HFF-Myc (cell line): ENCODE data around the gene STK25.

ENCODE experiments used
- DNase-seq: peaks from one replicate; pipeline ENCODE4 v3.0.0-alpha.2; 2011; ENCODE audit warnings: low read depth; ENCODE audit errors: extremely low read depth
- H3K4me3 ChIP-seq: replicated peaks from 2 replicates; pipeline ENCODE4 v1.5.1; 2011; ENCODE audit warnings: low read depth, mild to moderate bottlenecking, control low read depth, low read length
- TF ChIP-seq, protein P1 (sequence below): IDR thresholded peaks from 2 replicates; pipeline ENCODE4 v1.5.1; 2012; ENCODE audit warnings: mild to moderate bottlenecking, low read depth, low read length, control low read depth; ENCODE audit errors: missing control alignments

The STK25 gene

GRCh38 chr2:241508240-241509154, at the start of gene STK25:
Gene STK25, minus strand, starts transcription at chr2:241508584. Its CDS starts 549 bp downstream, at chr2:241508035.
- peak; percentile 90 for DNase-seq
- TF ChIP-seq, protein P1, sequence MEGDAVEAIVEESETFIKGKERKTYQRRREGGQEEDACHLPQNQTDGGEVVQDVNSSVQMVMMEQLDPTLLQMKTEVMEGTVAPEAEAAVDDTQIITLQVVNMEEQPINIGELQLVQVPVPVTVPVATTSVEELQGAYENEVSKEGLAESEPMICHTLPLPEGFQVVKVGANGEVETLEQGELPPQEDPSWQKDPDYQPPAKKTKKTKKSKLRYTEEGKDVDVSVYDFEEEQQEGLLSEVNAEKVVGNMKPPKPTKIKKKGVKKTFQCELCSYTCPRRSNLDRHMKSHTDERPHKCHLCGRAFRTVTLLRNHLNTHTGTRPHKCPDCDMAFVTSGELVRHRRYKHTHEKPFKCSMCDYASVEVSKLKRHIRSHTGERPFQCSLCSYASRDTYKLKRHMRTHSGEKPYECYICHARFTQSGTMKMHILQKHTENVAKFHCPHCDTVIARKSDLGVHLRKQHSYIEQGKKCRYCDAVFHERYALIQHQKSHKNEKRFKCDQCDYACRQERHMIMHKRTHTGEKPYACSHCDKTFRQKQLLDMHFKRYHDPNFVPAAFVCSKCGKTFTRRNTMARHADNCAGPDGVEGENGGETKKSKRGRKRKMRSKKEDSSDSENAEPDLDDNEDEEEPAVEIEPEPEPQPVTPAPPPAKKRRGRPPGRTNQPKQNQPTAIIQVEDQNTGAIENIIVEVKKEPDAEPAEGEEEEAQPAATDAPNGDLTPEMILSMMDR, result no peak
- H3K4me3 ChIP-seq, result peak within 1 kb of the TSS; percentile 92

DNA sequence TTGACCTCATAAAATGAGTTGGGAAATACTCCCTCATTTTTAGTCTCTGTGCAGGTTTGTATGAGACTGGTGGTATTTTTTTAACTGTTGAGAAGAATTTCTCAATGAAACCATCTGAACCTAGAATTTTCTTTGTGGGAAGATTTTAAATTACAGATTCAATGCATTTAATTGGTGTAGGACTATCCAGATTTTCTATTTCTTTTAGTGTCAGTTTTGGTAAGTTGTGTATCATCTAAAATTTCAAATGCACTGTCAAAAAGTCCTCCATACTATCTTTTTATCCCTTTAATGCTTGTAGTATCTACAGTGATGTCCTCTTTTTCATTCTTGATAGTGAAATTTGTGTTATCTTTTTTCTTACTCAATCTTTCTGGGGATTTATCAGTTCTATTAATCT, 48.4 kb upstream of the STK25 start:
- H3K4me3 ChIP-seq, result no peak overlapping the region
- TF ChIP-seq, protein P1, result no peak
- DNase-seq, result no peak

- no peak for DNase-seq
- TF ChIP-seq, protein P1, result no peak
- H3K4me3 ChIP-seq, result no peak overlapping the region
These were observed 47.3 kb upstream of the STK25 start for GRCh38 chr2:241555711-241556110.

GRCh38 chr2:241554610-241555322, 46.4 kb upstream of the STK25 start:
- TF ChIP-seq, protein P1, result no peak
- no peak overlapping the region for H3K4me3 ChIP-seq
- DNase-seq, result no peak

DNA sequence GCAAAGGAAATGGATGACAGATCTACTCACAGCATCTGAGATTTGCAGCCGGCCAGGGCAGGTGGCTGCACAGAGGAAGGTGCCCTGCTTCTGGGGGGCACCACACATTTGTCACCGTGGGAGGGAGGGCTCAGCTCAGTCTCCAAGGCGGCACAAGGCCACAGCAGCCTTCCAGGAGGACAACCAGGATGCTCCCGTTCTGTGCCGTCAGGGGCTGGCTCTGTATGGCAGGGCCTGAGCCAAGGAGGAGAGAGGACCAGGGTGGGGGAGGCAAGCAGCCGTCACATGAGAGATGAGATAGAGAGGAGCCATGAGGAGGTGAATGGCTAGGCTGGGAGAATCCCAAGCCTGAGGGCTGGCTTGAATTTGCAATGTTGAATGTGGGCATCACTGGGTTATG, 45.6 kb upstream of the STK25 start:
- no peak for DNase-seq
- no peak overlapping the region for H3K4me3 ChIP-seq
- TF ChIP-seq, protein P1, result no peak

GRCh38 chr2:241553512-241553830, 45.1 kb upstream of the STK25 start:
- no peak for DNase-seq
- H3K4me3 ChIP-seq, result no peak overlapping the region
- TF ChIP-seq, protein P1, result no peak
